C4-2B (cell line): ENCODE results near the gene CLEC1A.

ENCODE experiments used
- ZFX ChIP-seq: fragments of 450-650 bp; IDR thresholded peaks from 2 replicates; pipeline ENCODE4 v1.6.1; 2017
- TF ChIP-seq, protein P1 (sequence below): fragments of 450-650 bp; conservative IDR thresholded peaks from 2 replicates; pipeline ENCODE4 v1.5.1; 2017; ENCODE audit warnings: mild to moderate bottlenecking

DNA sequence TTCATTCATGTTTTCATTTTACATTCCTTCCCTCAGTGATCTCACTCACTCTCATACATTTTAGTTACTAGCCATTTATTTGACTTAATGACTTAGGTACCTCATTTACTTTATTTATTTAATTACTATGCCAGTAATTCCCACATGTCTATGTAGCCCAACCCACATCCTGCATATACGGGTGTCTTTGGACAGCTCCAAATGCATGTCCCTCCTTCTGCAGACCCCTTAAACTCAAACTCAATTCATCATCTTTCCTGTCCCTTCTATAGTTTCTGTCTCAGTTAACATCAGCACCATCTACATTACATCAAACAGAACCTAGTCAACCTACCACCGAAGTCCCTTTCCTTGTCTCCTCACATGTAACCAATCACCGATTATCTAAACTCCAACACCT lies 2.8 kb downstream of the CLEC1A start:
- TF ChIP-seq, protein P1, sequence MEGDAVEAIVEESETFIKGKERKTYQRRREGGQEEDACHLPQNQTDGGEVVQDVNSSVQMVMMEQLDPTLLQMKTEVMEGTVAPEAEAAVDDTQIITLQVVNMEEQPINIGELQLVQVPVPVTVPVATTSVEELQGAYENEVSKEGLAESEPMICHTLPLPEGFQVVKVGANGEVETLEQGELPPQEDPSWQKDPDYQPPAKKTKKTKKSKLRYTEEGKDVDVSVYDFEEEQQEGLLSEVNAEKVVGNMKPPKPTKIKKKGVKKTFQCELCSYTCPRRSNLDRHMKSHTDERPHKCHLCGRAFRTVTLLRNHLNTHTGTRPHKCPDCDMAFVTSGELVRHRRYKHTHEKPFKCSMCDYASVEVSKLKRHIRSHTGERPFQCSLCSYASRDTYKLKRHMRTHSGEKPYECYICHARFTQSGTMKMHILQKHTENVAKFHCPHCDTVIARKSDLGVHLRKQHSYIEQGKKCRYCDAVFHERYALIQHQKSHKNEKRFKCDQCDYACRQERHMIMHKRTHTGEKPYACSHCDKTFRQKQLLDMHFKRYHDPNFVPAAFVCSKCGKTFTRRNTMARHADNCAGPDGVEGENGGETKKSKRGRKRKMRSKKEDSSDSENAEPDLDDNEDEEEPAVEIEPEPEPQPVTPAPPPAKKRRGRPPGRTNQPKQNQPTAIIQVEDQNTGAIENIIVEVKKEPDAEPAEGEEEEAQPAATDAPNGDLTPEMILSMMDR: no peak
- TF ChIP-seq ZFX: no peak
